ENCODE data around the gene ADGRL3. TPM values are rescaled to one million over a fixed set of nuclear protein-coding genes. Genes with fewer than 3 reads are reported as not detected.
A peak's percentile ranks its signal among the peaks of the same experiment; 100 is the strongest.

The ADGRL3 gene
- total and polyA plus RNA-seq, 2 donors = 0.82 to 2.0 TPM

DNA sequence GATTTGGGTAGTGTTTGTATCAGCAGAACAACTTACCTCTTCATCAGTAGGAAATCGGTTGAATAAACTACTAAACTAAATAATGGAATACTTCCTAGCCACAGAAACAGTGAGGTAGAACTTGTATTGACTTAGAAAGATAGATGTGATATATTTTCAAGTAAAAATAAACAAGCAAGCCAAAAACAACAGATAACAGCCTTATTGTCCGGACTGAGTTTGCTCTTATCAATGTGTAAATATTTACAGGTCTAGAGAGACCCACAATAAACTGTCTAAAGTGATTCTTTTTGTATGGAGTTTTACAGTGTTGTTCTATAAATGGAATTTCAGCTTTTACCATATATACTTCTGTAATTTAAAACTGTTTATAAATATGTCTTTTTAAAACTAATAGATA lies 721.8 kb downstream of the ADGRL3 start:
- WGBS = 85% methylated on average over 2 of the region's 2 CpGs
- H3K4me1 ChIP-seq (ENCODE audit: control insufficient read depth in 2 of 2, insufficient read depth in 2 of 2, low read length in 2 of 2) = no peaks in the 10 kb centered on the region
- H3K4me3 ChIP-seq (ENCODE audit: low read length in 2 of 2) = no peak overlapping the region
- no peaks in the 10 kb centered on the region for H3K27me3 ChIP-seq (ENCODE audit: control insufficient read depth in 2 of 2, insufficient read depth in 1 of 2, low read length in 1 of 2)
- H3K36me3 ChIP-seq (ENCODE audit: control insufficient read depth in 2 of 2, insufficient read depth in 2 of 2, low read length in 1 of 2) = no peaks in the 10 kb centered on the region
- H3K9me3 ChIP-seq (ENCODE audit: control insufficient read depth in 2 of 2, insufficient read depth in 1 of 2, low read length in 1 of 2) = no peaks in the 10 kb centered on the region
- no peak for DNase-seq (ENCODE audit: low read depth in 6 of 9, low spot score in 9 of 9)
- no peak overlapping the region for H3K27ac ChIP-seq (ENCODE audit: low read depth in 1 of 2, low read length in 1 of 2)

DNA sequence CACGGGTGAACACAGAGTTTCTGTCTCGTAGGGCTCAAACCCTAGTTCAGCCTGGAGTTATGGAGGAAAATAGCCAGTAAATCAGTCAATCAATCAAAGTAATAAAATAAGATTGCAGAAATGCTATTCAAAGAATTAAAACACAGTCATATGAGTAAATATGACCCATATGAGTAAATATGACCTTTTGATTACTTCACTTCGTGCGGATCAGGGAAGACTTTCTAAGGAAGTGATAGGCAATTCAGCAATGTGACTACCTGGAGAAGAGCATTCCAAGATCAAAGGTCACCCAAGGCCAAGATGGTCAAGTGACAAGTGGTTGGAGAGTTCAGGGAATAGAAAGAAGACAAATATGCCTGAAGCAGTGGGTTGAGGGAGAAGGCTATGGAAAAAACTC lies 722.6 kb downstream of the ADGRL3 start:
- Histone ChIP-seq H3K27me3 (ENCODE audit: control insufficient read depth in 2 of 2, insufficient read depth in 1 of 2, low read length in 1 of 2) (no peaks in the 10 kb centered on the region), H3K9me3 (ENCODE audit: control insufficient read depth in 2 of 2, insufficient read depth in 1 of 2, low read length in 1 of 2) (no peaks in the 10 kb centered on the region), H3K27ac (ENCODE audit: low read depth in 1 of 2, low read length in 1 of 2) (no peak overlapping the region), H3K4me3 (ENCODE audit: low read length in 2 of 2) (no peak overlapping the region), H3K36me3 (ENCODE audit: control insufficient read depth in 2 of 2, insufficient read depth in 2 of 2, low read length in 1 of 2) (no peaks in the 10 kb centered on the region), H3K4me1 (ENCODE audit: control insufficient read depth in 2 of 2, insufficient read depth in 2 of 2, low read length in 2 of 2) (no peaks in the 10 kb centered on the region)
- no peak for DNase-seq (ENCODE audit: low read depth in 6 of 9, low spot score in 9 of 9)
- WGBS = 96% methylated on average over 4 of the region's 4 CpGs

DNA sequence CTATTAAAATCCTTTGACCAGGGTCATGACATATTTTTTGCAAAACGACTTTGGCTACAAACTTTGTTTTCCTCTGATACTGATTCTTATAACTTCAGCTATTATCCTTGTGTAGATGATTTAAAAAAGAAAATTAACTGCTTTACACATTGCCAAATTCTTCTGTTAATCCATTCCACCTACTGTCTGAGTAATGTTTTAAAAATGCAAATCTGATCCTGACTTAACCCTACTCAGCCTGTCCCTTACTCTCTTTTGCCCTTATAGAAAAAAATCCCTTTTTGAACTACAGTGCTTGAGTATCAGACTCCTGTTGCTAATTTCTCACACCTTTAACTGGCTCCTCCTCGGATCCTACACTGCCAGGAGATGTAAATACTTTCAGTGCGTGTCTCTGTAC lies 723.1 kb downstream of the ADGRL3 start:
- 84% methylated on average over 3 of the region's 3 CpGs for WGBS
- no peak for DNase-seq (ENCODE audit: low read depth in 6 of 9, low spot score in 9 of 9)
- no peaks in the 10 kb centered on the region for H3K4me1 ChIP-seq (ENCODE audit: control insufficient read depth in 2 of 2, insufficient read depth in 2 of 2, low read length in 2 of 2)
- no peaks in the 10 kb centered on the region for H3K27me3 ChIP-seq (ENCODE audit: control insufficient read depth in 2 of 2, insufficient read depth in 1 of 2, low read length in 1 of 2)
- no peaks in the 10 kb centered on the region for H3K9me3 ChIP-seq (ENCODE audit: control insufficient read depth in 2 of 2, insufficient read depth in 1 of 2, low read length in 1 of 2)
- no peak overlapping the region for H3K4me3 ChIP-seq (ENCODE audit: low read length in 2 of 2)
- H3K27ac ChIP-seq (ENCODE audit: low read depth in 1 of 2, low read length in 1 of 2) = no peak overlapping the region
- H3K36me3 ChIP-seq (ENCODE audit: control insufficient read depth in 2 of 2, insufficient read depth in 2 of 2, low read length in 1 of 2) = no peaks in the 10 kb centered on the region

DNA sequence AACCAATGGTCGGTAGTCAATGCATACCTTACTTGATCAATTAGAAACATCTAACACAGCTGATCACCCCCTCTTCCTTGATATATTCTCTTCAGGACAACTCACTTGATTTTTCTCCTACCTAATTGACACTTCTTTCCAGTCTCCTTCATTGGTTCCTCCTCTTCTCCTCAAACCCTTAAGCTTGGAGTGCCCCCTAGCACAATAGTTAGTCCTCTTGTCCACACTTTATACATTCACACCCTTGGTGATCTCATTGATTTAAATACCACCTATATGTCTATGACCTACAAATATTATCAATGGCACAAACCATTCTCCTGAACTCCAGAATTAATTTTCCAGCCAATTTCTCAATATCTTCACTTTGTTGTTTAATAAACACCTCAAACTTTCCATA lies 724.0 kb downstream of the ADGRL3 start:
- no peak overlapping the region for H3K27ac ChIP-seq (ENCODE audit: low read depth in 1 of 2, low read length in 1 of 2)
- 92% methylated on average over 1 of the region's 1 CpG for WGBS
- no peak for DNase-seq (ENCODE audit: low read depth in 6 of 9, low spot score in 9 of 9)
- no peaks in the 10 kb centered on the region for H3K9me3 ChIP-seq (ENCODE audit: control insufficient read depth in 2 of 2, insufficient read depth in 1 of 2, low read length in 1 of 2)
- no peaks in the 10 kb centered on the region for H3K36me3 ChIP-seq (ENCODE audit: control insufficient read depth in 2 of 2, insufficient read depth in 2 of 2, low read length in 1 of 2)
- H3K27me3 ChIP-seq (ENCODE audit: control insufficient read depth in 2 of 2, insufficient read depth in 1 of 2, low read length in 1 of 2) = no peaks in the 10 kb centered on the region
- no peaks in the 10 kb centered on the region for H3K4me1 ChIP-seq (ENCODE audit: control insufficient read depth in 2 of 2, insufficient read depth in 2 of 2, low read length in 2 of 2)
- H3K4me3 ChIP-seq (ENCODE audit: low read length in 2 of 2) = no peak overlapping the region

DNA sequence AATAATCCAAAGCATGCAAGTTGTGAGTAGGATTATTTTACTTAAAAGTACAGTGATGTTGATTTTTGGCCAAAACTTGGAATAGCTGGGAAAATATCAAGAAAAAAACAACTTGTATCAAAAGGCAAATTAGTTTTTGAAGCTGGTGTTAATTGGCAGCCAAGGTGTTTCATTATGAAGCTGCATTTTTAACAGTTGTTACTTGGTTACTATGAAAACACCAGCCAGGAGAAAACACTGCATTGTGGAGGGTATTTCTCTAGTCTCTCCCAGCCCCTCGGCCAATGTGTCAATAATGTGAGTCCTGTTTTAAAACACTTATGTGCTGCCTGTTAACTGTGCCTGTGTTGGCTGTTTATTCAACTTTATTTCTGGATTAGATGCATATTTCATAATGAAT lies 733.4 kb downstream of the ADGRL3 start:
- no peak for DNase-seq (ENCODE audit: low read depth in 6 of 9, low spot score in 9 of 9)
- H3K36me3 ChIP-seq (ENCODE audit: control insufficient read depth in 2 of 2, insufficient read depth in 2 of 2, low read length in 1 of 2) = no peaks in the 10 kb centered on the region
- no peak overlapping the region for H3K4me3 ChIP-seq (ENCODE audit: low read length in 2 of 2)
- no peaks in the 10 kb centered on the region for H3K27me3 ChIP-seq (ENCODE audit: control insufficient read depth in 2 of 2, insufficient read depth in 1 of 2, low read length in 1 of 2)
- 84% methylated on average over 1 of the region's 1 CpG for WGBS
- H3K27ac ChIP-seq (ENCODE audit: low read depth in 1 of 2, low read length in 1 of 2) = no peak overlapping the region
- H3K4me1 ChIP-seq (ENCODE audit: control insufficient read depth in 2 of 2, insufficient read depth in 2 of 2, low read length in 2 of 2) = no peaks in the 10 kb centered on the region
- H3K9me3 ChIP-seq (ENCODE audit: control insufficient read depth in 2 of 2, insufficient read depth in 1 of 2, low read length in 1 of 2) = no peaks in the 10 kb centered on the region

DNA sequence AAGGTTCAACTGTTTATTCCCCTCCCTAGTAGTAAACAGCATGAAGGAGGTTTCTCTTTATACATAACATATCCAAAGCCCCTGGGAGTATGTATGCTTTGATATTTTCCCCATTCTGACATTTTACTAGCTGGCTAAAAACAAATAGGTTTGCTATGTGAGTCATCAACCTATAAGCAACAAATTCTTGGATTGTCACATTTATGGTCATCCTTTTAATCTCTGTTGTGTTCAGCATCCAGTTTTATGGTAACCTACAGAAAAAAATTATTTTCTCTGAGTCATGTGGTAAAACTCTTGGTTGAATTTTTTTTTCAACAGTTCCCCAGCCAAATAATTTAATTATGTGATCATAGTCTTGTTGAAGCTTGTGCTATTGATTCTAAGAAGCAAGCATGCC lies 734.1 kb downstream of the ADGRL3 start:
- H3K4me3 ChIP-seq (ENCODE audit: low read length in 2 of 2) = no peak overlapping the region
- H3K27me3 ChIP-seq (ENCODE audit: control insufficient read depth in 2 of 2, insufficient read depth in 1 of 2, low read length in 1 of 2) = no peaks in the 10 kb centered on the region
- DNase-seq (ENCODE audit: low read depth in 6 of 9, low spot score in 9 of 9) = no peak
- H3K36me3 ChIP-seq (ENCODE audit: control insufficient read depth in 2 of 2, insufficient read depth in 2 of 2, low read length in 1 of 2) = no peaks in the 10 kb centered on the region
- no peaks in the 10 kb centered on the region for H3K9me3 ChIP-seq (ENCODE audit: control insufficient read depth in 2 of 2, insufficient read depth in 1 of 2, low read length in 1 of 2)
- H3K4me1 ChIP-seq (ENCODE audit: control insufficient read depth in 2 of 2, insufficient read depth in 2 of 2, low read length in 2 of 2) = no peaks in the 10 kb centered on the region
- H3K27ac ChIP-seq (ENCODE audit: low read depth in 1 of 2, low read length in 1 of 2) = no peak overlapping the region

DNA sequence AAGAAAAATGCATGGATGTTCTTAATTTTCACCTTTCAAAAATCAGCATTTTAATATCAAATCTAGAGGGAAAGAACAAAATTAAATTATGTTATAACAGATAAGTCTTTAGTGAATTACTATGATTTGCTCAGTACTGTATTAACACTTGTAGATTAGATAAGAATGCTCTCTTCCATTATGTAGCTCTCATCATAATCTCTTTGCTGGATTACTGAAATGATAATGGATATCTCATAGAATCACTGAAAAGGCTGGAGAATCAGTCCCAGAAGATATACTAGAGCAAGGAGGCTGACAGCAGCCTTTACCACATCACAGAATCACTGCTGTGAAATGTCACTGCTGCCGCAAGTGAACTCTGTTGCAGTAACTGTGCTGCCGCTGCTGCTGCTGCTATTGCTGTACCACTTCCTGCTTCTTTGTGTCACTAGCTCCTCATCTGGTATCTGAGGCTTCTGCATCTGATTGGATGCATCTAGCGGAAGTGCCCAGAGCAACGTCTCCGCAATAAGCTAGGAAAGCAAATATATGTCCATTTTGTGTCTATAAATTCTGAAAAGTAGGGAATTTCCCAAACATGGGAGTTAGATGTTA lies 738.2 kb downstream of the ADGRL3 start:
- H3K4me1 ChIP-seq (ENCODE audit: control insufficient read depth in 2 of 2, insufficient read depth in 2 of 2, low read length in 2 of 2) = no peaks in the 10 kb centered on the region
- H3K27me3 ChIP-seq (ENCODE audit: control insufficient read depth in 2 of 2, insufficient read depth in 1 of 2, low read length in 1 of 2) = no peaks in the 10 kb centered on the region
- H3K9me3 ChIP-seq (ENCODE audit: control insufficient read depth in 2 of 2, insufficient read depth in 1 of 2, low read length in 1 of 2) = no peaks in the 10 kb centered on the region
- 94% methylated on average over 5 of the region's 5 CpGs for WGBS
- no peak overlapping the region for H3K27ac ChIP-seq (ENCODE audit: low read depth in 1 of 2, low read length in 1 of 2)
- no peaks in the 10 kb centered on the region for H3K36me3 ChIP-seq (ENCODE audit: control insufficient read depth in 2 of 2, insufficient read depth in 2 of 2, low read length in 1 of 2)
- H3K4me3 ChIP-seq (ENCODE audit: low read length in 2 of 2) = no peak overlapping the region
- DNase-seq (ENCODE audit: low read depth in 6 of 9, low spot score in 9 of 9) = peak in 3 of 9 donors; percentile 18 to 31 (median 24)

DNA sequence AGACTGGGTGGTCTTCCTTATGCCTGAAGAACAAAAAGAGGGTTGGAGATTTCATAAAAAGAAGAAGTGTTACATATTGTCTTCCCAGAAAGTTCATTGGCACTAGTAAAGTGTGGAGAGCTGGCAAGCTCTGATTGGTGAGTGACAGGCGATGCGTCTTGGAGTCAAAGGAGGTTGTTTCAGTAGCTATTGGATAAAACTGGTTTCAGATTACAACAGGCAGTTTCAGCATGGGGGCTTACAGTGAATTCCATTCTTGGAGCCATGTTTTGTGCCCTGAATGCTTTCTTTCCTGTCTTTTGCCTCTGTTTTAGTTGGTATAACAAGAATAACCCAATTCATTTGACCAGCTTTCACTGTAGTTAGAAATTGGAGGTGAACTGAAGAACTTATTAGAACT lies 750.5 kb downstream of the ADGRL3 start:
- Histone ChIP-seq H3K27me3 (ENCODE audit: control insufficient read depth in 2 of 2, insufficient read depth in 1 of 2, low read length in 1 of 2) (no peaks in the 10 kb centered on the region), H3K27ac (ENCODE audit: low read depth in 1 of 2, low read length in 1 of 2) (no peak overlapping the region), H3K4me1 (ENCODE audit: control insufficient read depth in 2 of 2, insufficient read depth in 2 of 2, low read length in 2 of 2) (no peaks in the 10 kb centered on the region), H3K9me3 (ENCODE audit: control insufficient read depth in 2 of 2, insufficient read depth in 1 of 2, low read length in 1 of 2) (no peaks in the 10 kb centered on the region), H3K36me3 (ENCODE audit: control insufficient read depth in 2 of 2, insufficient read depth in 2 of 2, low read length in 1 of 2) (no peaks in the 10 kb centered on the region), H3K4me3 (ENCODE audit: low read length in 2 of 2) (no peak overlapping the region)
- no peak for DNase-seq (ENCODE audit: low read depth in 6 of 9, low spot score in 9 of 9)
- 96% methylated on average over 2 of the region's 2 CpGs for WGBS

DNA sequence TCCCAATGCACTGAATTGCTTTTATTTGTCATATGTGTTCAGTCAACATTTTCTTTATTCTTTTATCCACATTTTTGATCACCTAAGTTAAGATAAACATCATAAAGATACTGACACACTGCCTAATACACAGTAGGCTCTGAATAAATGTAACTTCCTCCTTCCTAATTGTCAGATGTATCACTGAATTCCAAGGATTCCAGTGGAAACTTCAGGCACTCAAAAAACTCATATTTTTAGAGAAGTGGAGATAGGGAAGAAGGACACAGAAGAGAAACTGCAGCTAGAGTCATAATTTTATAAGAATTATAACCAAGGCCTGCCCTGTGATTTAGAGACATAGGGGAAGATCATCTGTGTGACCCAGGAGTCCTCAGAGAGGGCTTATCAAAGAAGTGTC lies 753.3 kb downstream of the ADGRL3 start:
- Histone ChIP-seq H3K36me3 (ENCODE audit: control insufficient read depth in 2 of 2, insufficient read depth in 2 of 2, low read length in 1 of 2) (no peaks in the 10 kb centered on the region), H3K9me3 (ENCODE audit: control insufficient read depth in 2 of 2, insufficient read depth in 1 of 2, low read length in 1 of 2) (no peaks in the 10 kb centered on the region)
- DNase-seq (ENCODE audit: low read depth in 6 of 9, low spot score in 9 of 9) = no peak

DNA sequence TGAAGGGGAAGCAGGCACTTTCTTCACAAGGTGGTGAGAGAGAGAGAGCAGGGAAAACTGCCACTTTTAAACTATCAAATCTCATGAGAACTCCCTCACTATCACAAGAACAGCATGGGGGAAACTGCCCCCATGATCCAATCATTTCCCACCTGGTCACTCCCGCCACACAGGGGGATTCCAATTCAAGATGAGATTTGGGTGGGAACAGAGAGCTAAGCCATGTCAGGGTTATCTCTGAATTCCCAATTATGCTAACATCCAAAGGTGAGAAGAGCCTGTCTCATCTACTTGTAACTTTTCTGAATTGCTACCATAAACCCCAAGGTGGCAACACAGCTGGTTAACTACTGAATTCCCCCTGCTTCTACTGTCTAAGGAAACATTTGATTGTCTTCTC lies 758.5 kb downstream of the ADGRL3 start:
- H3K9me3 ChIP-seq (ENCODE audit: control insufficient read depth in 2 of 2, insufficient read depth in 1 of 2, low read length in 1 of 2) = no peaks in the 10 kb centered on the region
- no peak overlapping the region for H3K27ac ChIP-seq (ENCODE audit: low read depth in 1 of 2, low read length in 1 of 2)
- H3K36me3 ChIP-seq (ENCODE audit: control insufficient read depth in 2 of 2, insufficient read depth in 2 of 2, low read length in 1 of 2) = no peaks in the 10 kb centered on the region
- DNase-seq (ENCODE audit: low read depth in 6 of 9, low spot score in 9 of 9) = no peak
- no peaks in the 10 kb centered on the region for H3K4me1 ChIP-seq (ENCODE audit: control insufficient read depth in 2 of 2, insufficient read depth in 2 of 2, low read length in 2 of 2)
- H3K4me3 ChIP-seq (ENCODE audit: low read length in 2 of 2) = no peak overlapping the region
- H3K27me3 ChIP-seq (ENCODE audit: control insufficient read depth in 2 of 2, insufficient read depth in 1 of 2, low read length in 1 of 2) = no peaks in the 10 kb centered on the region
- WGBS = 90% methylated on average over 1 of the region's 1 CpG

More for the DNA sequence above, 753.3 kb downstream of the ADGRL3 start:
- Histone ChIP-seq H3K27me3 (ENCODE audit: control insufficient read depth in 2 of 2, insufficient read depth in 1 of 2, low read length in 1 of 2) (no peaks in the 10 kb centered on the region), H3K4me3 (ENCODE audit: low read length in 2 of 2) (no peak overlapping the region), H3K4me1 (ENCODE audit: control insufficient read depth in 2 of 2, insufficient read depth in 2 of 2, low read length in 2 of 2) (no peaks in the 10 kb centered on the region), H3K27ac (ENCODE audit: low read depth in 1 of 2, low read length in 1 of 2) (no peak overlapping the region)

All from thymus (tissue), 11 donors.